GM12878 (cell line): ENCODE results near the gene SMPDL3A. TPM values are rescaled to one million over a fixed set of nuclear protein-coding genes. Genes with fewer than 3 reads are reported as not detected.

Experiments used
- ATAC-seq: fragments of 200-7000 bp; cut with Tn5 transposase; 3 replicates; pipeline ENCODE4 v1.9.1; 2020; ENCODE audit warnings: mild to moderate bottlenecking, moderate library complexity
- BruUV-seq: library from RNA; stranded (reverse); fragments of 400-500 nt; replicated peaks from 2 replicates; lab custom pipeline; 2021; lab: Mats Ljungman, UMichigan
- CTCF ChIA-PET: fragments of 300-600 bp; sonication (Branson Sonifier 250); formaldehyde crosslinking; extraction: SDS; loops from one replicate; lab custom pipeline; 2021; ENCODE audit warnings: inconsistent platforms; lab: Yijun Ruan, JAX
- POLR2A ChIA-PET: fragments of 350-600 bp; formaldehyde crosslinking; extraction: SDS; loops from one replicate; lab custom pipeline; 2021; ENCODE audit warnings: inconsistent platforms; lab: Charles Lee
- RAD21 ChIA-PET: fragments of 300-600 bp; sonication (Branson Sonifier 250); formaldehyde crosslinking; loops from one replicate; lab custom pipeline; 2023; ENCODE audit warnings: antibody characterized with exemption; ENCODE audit not compliant: unreplicated experiment; lab: Charles Lee
- SMC1A ChIA-PET: fragments of 300-600 bp; sonication (Branson Sonifier 250); formaldehyde crosslinking; loops from one replicate; lab custom pipeline; 2023; ENCODE audit not compliant: unreplicated experiment, uncharacterized antibody; lab: Charles Lee
- DNase-seq: peaks from one replicate; pipeline ENCODE4 v3.0.0-alpha.2; 2011; ENCODE audit warnings: low read depth, low spot score
- FAIRE-seq: peaks from 3 replicates; lab custom pipeline; 2011; peaks lifted over from hg19 to GRCh38; lab: Jason Lieb, UNC
- H2AFZ ChIP-seq: 2 replicates; pipeline ENCODE4 v1.6.0; 2011; ENCODE audit warnings: low read depth, low read length, control low read depth; ENCODE audit not compliant: control insufficient read depth
- H3K27ac ChIP-seq: 2 replicates; pipeline ENCODE4 v1.5.1; 2011; ENCODE audit warnings: control low read depth; ENCODE audit not compliant: control insufficient read depth, insufficient read depth
- H3K27me3 ChIP-seq, 2 experiments: replicated peaks in 1 of 2; 2 replicates each; pipeline versions ENCODE4 v1.6.0 to v1.6.1; 2011; ENCODE audit warnings: low read length in 1 of 2; ENCODE audit not compliant: control insufficient read depth in 2 of 2, insufficient read depth in 2 of 2
- H3K36me3 ChIP-seq, 2 experiments: 2 replicates each; pipeline ENCODE4 v1.5.1; 2011; ENCODE audit warnings: low read length in 1 of 2; ENCODE audit not compliant: control insufficient read depth in 2 of 2, insufficient read depth in 2 of 2
- H3K4me1 ChIP-seq: 2 replicates; pipeline ENCODE4 v1.6.1; 2011; ENCODE audit warnings: mild to moderate bottlenecking, low read length, moderate library complexity, mixed read lengths; ENCODE audit not compliant: control insufficient read depth, insufficient read depth
- H3K4me2 ChIP-seq: 2 replicates; pipeline ENCODE4 v1.6.0; 2011; ENCODE audit warnings: control low read depth; ENCODE audit not compliant: control insufficient read depth, insufficient read depth
- H3K4me3 ChIP-seq: fragments of 200-600 bp; sonication (generic); 2 replicates; pipeline ENCODE4 v1.5.1; 2016
- H3K79me2 ChIP-seq: 2 replicates; pipeline ENCODE4 v1.6.0; 2011; ENCODE audit warnings: low read length; ENCODE audit not compliant: control insufficient read depth, insufficient read depth
- H3K9ac ChIP-seq: 2 replicates; pipeline ENCODE4 v1.8.0; 2011; ENCODE audit warnings: low read length, control low read depth, mixed read lengths; ENCODE audit not compliant: control insufficient read depth, insufficient read depth
- H3K9me3 ChIP-seq: replicated peaks from 3 replicates; pipeline ENCODE4 v1.5.1; 2011; ENCODE audit warnings: mild to moderate bottlenecking, low read length; ENCODE audit not compliant: control insufficient read depth, insufficient read depth
- H4K20me1 ChIP-seq: 2 replicates; pipeline ENCODE4 v1.6.0; 2011; ENCODE audit not compliant: control insufficient read depth, insufficient read depth
- BCL3 ChIP-seq: IDR thresholded peaks from 2 replicates; pipeline ENCODE4 v1.6.1; 2011; ENCODE audit warnings: borderline replicate concordance, low read depth, mild to moderate bottlenecking, moderate library complexity, low read length; ENCODE audit not compliant: insufficient read depth, poor library complexity, severe bottlenecking
- HDAC2 ChIP-seq: fragments of 200-600 bp; sonication (generic); IDR thresholded peaks from 2 replicates; pipeline ENCODE4 v1.6.1; 2017
- IKZF1 ChIP-seq: fragments of 450-650 bp; conservative IDR thresholded peaks from 2 replicates; pipeline ENCODE4 v1.6.1; 2017; ENCODE audit warnings: antibody characterized with exemption, mild to moderate bottlenecking
- IRF5 ChIP-seq: fragments of 450-650 bp; IDR thresholded peaks from 2 replicates; pipeline ENCODE4 v1.6.1; 2017; ENCODE audit warnings: borderline replicate concordance
- MLLT1 ChIP-seq: fragments of 450-650 bp; IDR thresholded peaks from 2 replicates; pipeline ENCODE4 v1.6.1; 2016; ENCODE audit warnings: mild to moderate bottlenecking
- MTA2 ChIP-seq: fragments of 450-650 bp; IDR thresholded peaks from 2 replicates; pipeline ENCODE4 v1.6.1; 2016; ENCODE audit warnings: low read depth, mild to moderate bottlenecking, moderate library complexity
- POLR2AphosphoS2 ChIP-seq: IDR thresholded peaks from 2 replicates; pipeline ENCODE4 v1.6.1; 2011; ENCODE audit warnings: low read depth, mild to moderate bottlenecking, low read length, improper control_type of control experiment, moderate library complexity
- RELB ChIP-seq: fragments of 450-650 bp; IDR thresholded peaks from 2 replicates; pipeline ENCODE4 v1.6.1; 2017; ENCODE audit warnings: low read depth, mild to moderate bottlenecking, moderate library complexity
- SMARCA5 ChIP-seq: fragments of 450-650 bp; IDR thresholded peaks from 2 replicates; pipeline ENCODE4 v1.6.1; 2017; ENCODE audit warnings: mild to moderate bottlenecking
- TCF12 ChIP-seq: IDR thresholded peaks from 2 replicates; pipeline ENCODE4 v1.6.1; 2011; ENCODE audit warnings: low read depth, mild to moderate bottlenecking, low read length
- TCF7 ChIP-seq: IDR thresholded peaks from 2 replicates; pipeline ENCODE4 v1.6.1; 2014; ENCODE audit warnings: antibody characterized with exemption, borderline replicate concordance
- YBX1 ChIP-seq: fragments of 450-650 bp; IDR thresholded peaks from 2 replicates; pipeline ENCODE4 v1.6.1; 2016; ENCODE audit warnings: antibody characterized with exemption
- YY1 ChIP-seq: IDR thresholded peaks from 2 replicates; pipeline ENCODE4 v1.6.1; 2011; ENCODE audit warnings: low read depth, mild to moderate bottlenecking, low read length
- ZSCAN29 ChIP-seq: fragments of 450-650 bp; IDR thresholded peaks from 2 replicates; pipeline ENCODE4 v1.6.1; 2017; ENCODE audit warnings: mild to moderate bottlenecking, moderate library complexity
- in situ Hi-C: fragments of 300-500 bp; cut with MboI; formaldehyde crosslinking; loops from 9 replicates; pipeline ENCODE4 v1.14.3; 2018; ENCODE audit warnings: mixed read lengths
- intact Hi-C: fragments of 100-400 bp; cut with micrococcal nuclease; formaldehyde crosslinking; loops from one replicate; pipeline ENCODE4 v1.14.2; 2022; ENCODE audit not compliant: unreplicated experiment
- polyA plus RNA-seq, 11 experiments: library from polyadenylated mRNA; depleted of rRNA in 4 of 11; unstranded in 6 of 11; stranded (reverse) in 5 of 11; fragments of >200 nt; fragmentation: Nextera tagmentation in 4 of 11; fragmentation: Illumina TruSeq in 1 of 11; extraction: Ambion mirVana in 4 of 11; extraction: Trizol in 1 of 11; gene quantifications; 1 replicate in 1 of 11; 2 replicates in 10 of 11; pipeline versions ENCODE4 v1.2.1 to v1.2.3, GENCODE V29; 2011 to 2016; ENCODE audit warnings: inconsistent platforms in 2 of 11, missing spikeins in 2 of 11, low read depth in 1 of 11
- total RNA-seq, 4 experiments: library from RNA; depleted of rRNA in 3 of 4; stranded (reverse); fragments of >200 nt in 3 of 4; fragmentation: Illumina TruSeq in 1 of 4; extraction: Trizol in 1 of 4; gene quantifications; 2 replicates each; pipeline versions ENCODE4 v1.2.1 to v1.2.3, GENCODE V29; 2013 to 2021
- TF ChIP-seq, protein P1 (sequence below): IDR thresholded peaks from 2 replicates; pipeline ENCODE4 v1.6.1; 2012; ENCODE audit warnings: low read length, inconsistent platforms

The SMPDL3A gene
- total and polyA plus RNA-seq, 10 of the 15 experiments (the other 5 are each of a cell fraction or from before 2014, with no cell fraction given), result 0.05 to 0.91 (median 0.09) TPM; not detected in 3

DNA sequence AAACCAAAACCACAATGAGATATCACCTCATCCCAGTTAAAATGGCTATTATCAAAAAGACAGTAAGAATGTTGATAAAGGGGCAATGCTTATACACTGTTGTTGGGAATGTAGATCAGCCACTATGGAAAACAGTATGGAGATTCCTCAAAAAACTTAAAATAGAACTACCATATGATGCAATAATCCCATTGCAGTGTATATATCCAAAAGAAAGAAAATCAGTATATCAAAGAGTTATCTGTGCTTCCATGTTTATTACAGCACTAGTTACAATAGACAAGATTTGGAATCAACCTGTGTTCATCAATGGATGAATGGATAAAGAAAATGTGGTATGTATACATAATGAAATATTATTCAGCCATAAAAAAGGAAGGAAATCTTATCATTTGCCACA, 13.1 kb upstream of the SMPDL3A start:
- RAD21 ChIA-PET, result no interaction called here
- Histone ChIP-seq H3K4me1 (no peaks in the 10 kb centered on the region), H4K20me1 (no peaks in the 10 kb centered on the region), H3K4me3 (no peak overlapping the region), H3K9me3 (no peaks in the 10 kb centered on the region), H3K27ac (no peak overlapping the region), H3K4me2 (no peak overlapping the region), H2AFZ (no peak overlapping the region), H3K27me3 (no peaks in the 10 kb centered on the region), H3K79me2 (no peaks in the 10 kb centered on the region), H3K36me3 (no peaks in the 10 kb centered on the region), H3K9ac (no peak overlapping the region)
- CTCF ChIA-PET, result no interaction called here
- FAIRE-seq (no peak), ATAC-seq (no peak), DNase-seq (no peak)
- in situ Hi-C loops, result no loop called here
- POLR2A ChIA-PET, result no interaction called here
- SMC1A ChIA-PET, result interaction anchor here (0.6 to 1.2 kb wide), 3 partner anchors 17 to 23 kb away, joined by 3 read pairs; no protein-coding TSS in a partner anchor
- intact Hi-C loops, result no loop called here
- no TSS peak for BruUV-seq
- TF ChIP-seq TCF7 (no peak), IRF5 (no peak), YY1 (no peak), ZSCAN29 (no peak), TCF12 (no peak), RELB (no peak), POLR2AphosphoS2 (no peak), IKZF1 (no peak), MLLT1 (no peak), MTA2 (no peak), BCL3 (no peak), HDAC2 (no peak), SMARCA5 (no peak), YBX1 (no peak)
- TF ChIP-seq, protein P1, sequence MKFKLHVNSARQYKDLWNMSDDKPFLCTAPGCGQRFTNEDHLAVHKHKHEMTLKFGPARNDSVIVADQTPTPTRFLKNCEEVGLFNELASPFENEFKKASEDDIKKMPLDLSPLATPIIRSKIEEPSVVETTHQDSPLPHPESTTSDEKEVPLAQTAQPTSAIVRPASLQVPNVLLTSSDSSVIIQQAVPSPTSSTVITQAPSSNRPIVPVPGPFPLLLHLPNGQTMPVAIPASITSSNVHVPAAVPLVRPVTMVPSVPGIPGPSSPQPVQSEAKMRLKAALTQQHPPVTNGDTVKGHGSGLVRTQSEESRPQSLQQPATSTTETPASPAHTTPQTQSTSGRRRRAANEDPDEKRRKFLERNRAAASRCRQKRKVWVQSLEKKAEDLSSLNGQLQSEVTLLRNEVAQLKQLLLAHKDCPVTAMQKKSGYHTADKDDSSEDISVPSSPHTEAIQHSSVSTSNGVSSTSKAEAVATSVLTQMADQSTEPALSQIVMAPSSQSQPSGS, result no peak
